Panc1 (cell line): ENCODE results near the gene FUNDC1. TPM values are rescaled to one million over a fixed set of nuclear protein-coding genes. Genes with fewer than 3 reads are reported as not detected.

Experiments
- ATAC-seq: fragments of 200-7000 bp; cut with Tn5 transposase; 2 replicates; pipeline ENCODE4 v1.9.1; 2020; ENCODE audit warnings: mild to moderate bottlenecking, moderate library complexity
- BruUV-seq: library from RNA; stranded (reverse); fragments of 400-500 nt; replicated peaks from 2 replicates; lab custom pipeline; 2021; lab: Mats Ljungman, UMichigan
- CTCF ChIA-PET: fragments of 300-600 bp; sonication (Branson Sonifier 250); formaldehyde crosslinking; loops from one replicate; lab custom pipeline; 2022; ENCODE audit warnings: antibody characterized with exemption; lab: Charles Lee
- POLR2A ChIA-PET: fragments of 300-600 bp; sonication (Branson Sonifier 250); formaldehyde crosslinking; loops from one replicate; lab custom pipeline; 2022; ENCODE audit warnings: antibody characterized with exemption; lab: Charles Lee
- DNase-seq: peaks from one replicate; pipeline ENCODE4 v3.0.0-alpha.2; 2010; ENCODE audit warnings: low read depth, low spot score
- H3K27ac ChIP-seq: 2 replicates; pipeline ENCODE4 v1.5.1; 2011; ENCODE audit warnings: mild to moderate bottlenecking, low read length, inconsistent platforms
- H3K27me3 ChIP-seq: fragments of 200-500 bp; sonication (Bioruptor generic); 2 replicates; pipeline ENCODE4 v1.6.0; 2014; ENCODE audit warnings: low read length, inconsistent platforms; ENCODE audit not compliant: control insufficient read depth, insufficient read depth
- H3K36me3 ChIP-seq: fragments of 200-500 bp; sonication (Bioruptor generic); 2 replicates; pipeline ENCODE4 v1.5.1; 2014; ENCODE audit warnings: inconsistent platforms, mild to moderate bottlenecking, low read length, moderate library complexity; ENCODE audit not compliant: control insufficient read depth, insufficient read depth
- H3K4me1 ChIP-seq: 2 replicates; pipeline ENCODE4 v1.5.1; 2011; ENCODE audit warnings: inconsistent platforms, mild to moderate bottlenecking, low read length, moderate library complexity; ENCODE audit not compliant: control insufficient read depth, insufficient read depth
- H3K4me3 ChIP-seq, 2 experiments: 2 replicates each; pipeline ENCODE4 v1.5.1; 2011 to 2012; ENCODE audit warnings: low read depth in 2 of 2, low read length in 2 of 2, mild to moderate bottlenecking in 2 of 2, inconsistent platforms in 1 of 2, moderate library complexity in 1 of 2
- H3K9me3 ChIP-seq: fragments of 200-500 bp; sonication (Bioruptor generic); 2 replicates; pipeline ENCODE4 v1.5.1; 2014; ENCODE audit warnings: low read depth, mild to moderate bottlenecking, inconsistent platforms, low read length, moderate library complexity; ENCODE audit not compliant: control insufficient read depth, insufficient read depth
- POLR2AphosphoS5 ChIP-seq: IDR thresholded peaks from 2 replicates; pipeline ENCODE4 v1.6.1; 2012; ENCODE audit warnings: mild to moderate bottlenecking, low read depth, low read length, moderate library complexity
- SIN3A ChIP-seq: IDR thresholded peaks from 2 replicates; pipeline ENCODE4 v1.6.1; 2012; ENCODE audit warnings: low read depth, mild to moderate bottlenecking, low read length, moderate library complexity, borderline replicate concordance; ENCODE audit not compliant: insufficient read depth
- TCF7L2 ChIP-seq: IDR thresholded peaks from 2 replicates; pipeline ENCODE4 v1.6.1; 2011; ENCODE audit warnings: mild to moderate bottlenecking, low read depth, low read length, inconsistent platforms
- in situ Hi-C: cut with HindIII; loops from 2 replicates; pipeline ENCODE4 v1.10.0; 2016; ENCODE audit warnings: low sequenced_read_pairs, low pct_unique_long_range_greater_than_20kb
- intact Hi-C: fragments of 100-400 bp; cut with micrococcal nuclease; formaldehyde crosslinking; loops from one replicate; pipeline ENCODE4 v1.10.0; 2022; ENCODE audit not compliant: unreplicated experiment
- total RNA-seq: library from RNA; stranded (reverse); gene quantifications from one replicate; pipeline ENCODE4 v1.2.1, GENCODE V29; 2021; ENCODE audit not compliant: unreplicated experiment
- TF ChIP-seq, protein P1 (sequence below): fragments of 450-650 bp; IDR thresholded peaks from 2 replicates; pipeline ENCODE4 v1.5.1; 2017; ENCODE audit warnings: mild to moderate bottlenecking
- TF ChIP-seq, protein P2 (sequence below), 2 experiments: IDR thresholded peaks; 2 replicates each; pipeline ENCODE4 v1.6.1; 2011 to 2012; ENCODE audit warnings: low read depth in 2 of 2, control low read depth in 1 of 2, low read length in 1 of 2, mild to moderate bottlenecking in 1 of 2, moderate library complexity in 1 of 2; ENCODE audit not compliant: insufficient read depth in 1 of 2

The FUNDC1 gene
- total RNA-seq, 1 experiment from 2014 or later = 23.2 TPM

DNA sequence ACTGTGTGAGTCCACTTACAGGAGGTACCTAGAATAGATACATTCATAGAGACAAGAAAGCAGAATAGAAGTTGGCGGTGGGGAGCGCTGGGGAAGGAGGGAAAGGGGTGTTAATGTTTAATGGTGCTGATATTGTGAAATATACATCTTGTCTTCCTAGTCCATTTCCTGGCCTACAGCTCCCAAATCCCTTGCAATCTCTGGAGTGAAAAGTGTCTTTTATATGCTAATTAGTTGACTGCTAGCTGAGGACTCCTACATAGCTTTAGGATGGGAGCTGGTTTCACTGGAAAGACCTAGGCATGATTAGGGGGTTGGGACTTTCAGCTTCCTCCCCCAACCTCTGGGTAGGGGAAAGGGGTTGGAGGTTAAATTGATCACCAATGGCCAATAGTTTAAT, 36.0 kb downstream of the FUNDC1 start:
- no peaks in the 10 kb centered on the region for H3K36me3 ChIP-seq
- no peak for ATAC-seq
- H3K27me3 ChIP-seq = no peaks in the 10 kb centered on the region
- TF ChIP-seq, protein P1, sequence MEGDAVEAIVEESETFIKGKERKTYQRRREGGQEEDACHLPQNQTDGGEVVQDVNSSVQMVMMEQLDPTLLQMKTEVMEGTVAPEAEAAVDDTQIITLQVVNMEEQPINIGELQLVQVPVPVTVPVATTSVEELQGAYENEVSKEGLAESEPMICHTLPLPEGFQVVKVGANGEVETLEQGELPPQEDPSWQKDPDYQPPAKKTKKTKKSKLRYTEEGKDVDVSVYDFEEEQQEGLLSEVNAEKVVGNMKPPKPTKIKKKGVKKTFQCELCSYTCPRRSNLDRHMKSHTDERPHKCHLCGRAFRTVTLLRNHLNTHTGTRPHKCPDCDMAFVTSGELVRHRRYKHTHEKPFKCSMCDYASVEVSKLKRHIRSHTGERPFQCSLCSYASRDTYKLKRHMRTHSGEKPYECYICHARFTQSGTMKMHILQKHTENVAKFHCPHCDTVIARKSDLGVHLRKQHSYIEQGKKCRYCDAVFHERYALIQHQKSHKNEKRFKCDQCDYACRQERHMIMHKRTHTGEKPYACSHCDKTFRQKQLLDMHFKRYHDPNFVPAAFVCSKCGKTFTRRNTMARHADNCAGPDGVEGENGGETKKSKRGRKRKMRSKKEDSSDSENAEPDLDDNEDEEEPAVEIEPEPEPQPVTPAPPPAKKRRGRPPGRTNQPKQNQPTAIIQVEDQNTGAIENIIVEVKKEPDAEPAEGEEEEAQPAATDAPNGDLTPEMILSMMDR = no peak
- TF ChIP-seq POLR2AphosphoS5 (no peak), TCF7L2 (no peak), SIN3A (no peak)
- TF ChIP-seq, protein P2, sequence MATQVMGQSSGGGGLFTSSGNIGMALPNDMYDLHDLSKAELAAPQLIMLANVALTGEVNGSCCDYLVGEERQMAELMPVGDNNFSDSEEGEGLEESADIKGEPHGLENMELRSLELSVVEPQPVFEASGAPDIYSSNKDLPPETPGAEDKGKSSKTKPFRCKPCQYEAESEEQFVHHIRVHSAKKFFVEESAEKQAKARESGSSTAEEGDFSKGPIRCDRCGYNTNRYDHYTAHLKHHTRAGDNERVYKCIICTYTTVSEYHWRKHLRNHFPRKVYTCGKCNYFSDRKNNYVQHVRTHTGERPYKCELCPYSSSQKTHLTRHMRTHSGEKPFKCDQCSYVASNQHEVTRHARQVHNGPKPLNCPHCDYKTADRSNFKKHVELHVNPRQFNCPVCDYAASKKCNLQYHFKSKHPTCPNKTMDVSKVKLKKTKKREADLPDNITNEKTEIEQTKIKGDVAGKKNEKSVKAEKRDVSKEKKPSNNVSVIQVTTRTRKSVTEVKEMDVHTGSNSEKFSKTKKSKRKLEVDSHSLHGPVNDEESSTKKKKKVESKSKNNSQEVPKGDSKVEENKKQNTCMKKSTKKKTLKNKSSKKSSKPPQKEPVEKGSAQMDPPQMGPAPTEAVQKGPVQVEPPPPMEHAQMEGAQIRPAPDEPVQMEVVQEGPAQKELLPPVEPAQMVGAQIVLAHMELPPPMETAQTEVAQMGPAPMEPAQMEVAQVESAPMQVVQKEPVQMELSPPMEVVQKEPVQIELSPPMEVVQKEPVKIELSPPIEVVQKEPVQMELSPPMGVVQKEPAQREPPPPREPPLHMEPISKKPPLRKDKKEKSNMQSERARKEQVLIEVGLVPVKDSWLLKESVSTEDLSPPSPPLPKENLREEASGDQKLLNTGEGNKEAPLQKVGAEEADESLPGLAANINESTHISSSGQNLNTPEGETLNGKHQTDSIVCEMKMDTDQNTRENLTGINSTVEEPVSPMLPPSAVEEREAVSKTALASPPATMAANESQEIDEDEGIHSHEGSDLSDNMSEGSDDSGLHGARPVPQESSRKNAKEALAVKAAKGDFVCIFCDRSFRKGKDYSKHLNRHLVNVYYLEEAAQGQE (IDR thresholded peaks at IDR 0.05; ENCODE audit: insufficient read depth in 1 of 2, low read depth in 2 of 2, low read length in 1 of 2) = no peak
- no peak for DNase-seq
- in situ Hi-C loops = no loop called here
- H3K27ac ChIP-seq = no peak overlapping the region
- H3K9me3 ChIP-seq = no peaks in the 10 kb centered on the region
- no TSS peak for BruUV-seq
- ChIA-PET POLR2A (no interaction called here), CTCF (no interaction called here)
- intact Hi-C loops = no loop called here
- H3K4me3 ChIP-seq = no peak overlapping the region
- H3K4me1 ChIP-seq = no peaks in the 10 kb centered on the region

DNA sequence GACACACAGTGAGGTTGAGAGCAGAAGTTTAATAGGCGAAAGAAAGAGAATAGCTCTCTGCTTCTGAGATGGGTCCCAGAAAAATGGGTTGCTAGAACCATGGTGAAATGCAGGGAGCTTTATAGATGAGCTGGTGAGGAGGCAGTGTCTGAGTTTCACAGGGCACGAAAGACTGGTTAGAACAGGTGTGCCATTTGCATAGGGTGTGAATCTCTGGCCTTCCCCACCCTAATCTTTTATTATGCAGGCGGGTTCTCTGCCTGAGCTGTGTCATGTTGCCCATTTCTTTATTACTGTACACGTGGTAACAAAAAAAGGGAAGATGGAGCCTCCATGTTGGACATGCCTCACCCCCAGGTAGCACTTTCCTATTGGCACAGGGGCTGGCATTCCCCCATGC, 39.1 kb downstream of the FUNDC1 start:
- POLR2A ChIA-PET = no interaction called here

More for the DNA sequence above, 39.1 kb downstream of the FUNDC1 start:
- Histone ChIP-seq H3K4me1 (no peaks in the 10 kb centered on the region), H3K27ac (no peak overlapping the region), H3K4me3 (no peak overlapping the region), H3K36me3 (no peaks in the 10 kb centered on the region), H3K27me3 (no peaks in the 10 kb centered on the region), H3K9me3 (no peaks in the 10 kb centered on the region)
- BruUV-seq = no TSS peak
- intact Hi-C loops (no loop called here), in situ Hi-C loops (no loop called here)
- TF ChIP-seq SIN3A = no peak
- TF ChIP-seq, protein P1 = no peak
- no peak for TF ChIP-seq POLR2AphosphoS5
- TF ChIP-seq, protein P2 (IDR thresholded peaks at IDR 0.05; ENCODE audit: insufficient read depth in 1 of 2, low read depth in 2 of 2, low read length in 1 of 2) = no peak
- CTCF ChIA-PET = no interaction called here
- no peak for ATAC-seq
- DNase-seq = no peak
